Activated naive CD4-positive, alpha-beta T cell treated with anti-CD3 and anti-CD28 coated beads, Interleukin-2, amount 10 ng/mL, durations not matched to agents 7 days and 5 days (primary cell): ENCODE data around the gene PRDM2.

Source experiments
- CTCF ChIA-PET: fragments of 350-600 bp; sonication (Branson Sonifier 250); formaldehyde crosslinking; loops from one replicate; lab custom pipeline; 2021; ENCODE audit warnings: antibody characterized with exemption; lab: Charles Lee
- DNase-seq: peaks from one replicate; pipeline ENCODE4 v3.0.0-alpha.2; 2020
- H3K27ac Mint-ChIP-seq: one replicate; pipeline ENCODE4 v1.8.0; 2021; ENCODE audit warnings: mild to moderate bottlenecking, moderate library complexity, mixed read lengths
- H3K27me3 Mint-ChIP-seq: one replicate; pipeline ENCODE4 v1.8.0; 2021; ENCODE audit warnings: mild to moderate bottlenecking, mixed read lengths
- H3K36me3 Mint-ChIP-seq: one replicate; pipeline ENCODE4 v1.8.0; 2021; ENCODE audit warnings: mixed read lengths
- H3K4me1 Mint-ChIP-seq: one replicate; pipeline ENCODE4 v1.8.0; 2021; ENCODE audit warnings: mixed read lengths
- H3K4me3 Mint-ChIP-seq: one replicate; pipeline ENCODE4 v1.8.0; 2021; ENCODE audit warnings: mild to moderate bottlenecking, moderate library complexity, mixed read lengths
- H3K9me3 Mint-ChIP-seq: one replicate; pipeline ENCODE4 v1.8.0; 2021; ENCODE audit warnings: mixed read lengths

PRDM2 gene

DNA sequence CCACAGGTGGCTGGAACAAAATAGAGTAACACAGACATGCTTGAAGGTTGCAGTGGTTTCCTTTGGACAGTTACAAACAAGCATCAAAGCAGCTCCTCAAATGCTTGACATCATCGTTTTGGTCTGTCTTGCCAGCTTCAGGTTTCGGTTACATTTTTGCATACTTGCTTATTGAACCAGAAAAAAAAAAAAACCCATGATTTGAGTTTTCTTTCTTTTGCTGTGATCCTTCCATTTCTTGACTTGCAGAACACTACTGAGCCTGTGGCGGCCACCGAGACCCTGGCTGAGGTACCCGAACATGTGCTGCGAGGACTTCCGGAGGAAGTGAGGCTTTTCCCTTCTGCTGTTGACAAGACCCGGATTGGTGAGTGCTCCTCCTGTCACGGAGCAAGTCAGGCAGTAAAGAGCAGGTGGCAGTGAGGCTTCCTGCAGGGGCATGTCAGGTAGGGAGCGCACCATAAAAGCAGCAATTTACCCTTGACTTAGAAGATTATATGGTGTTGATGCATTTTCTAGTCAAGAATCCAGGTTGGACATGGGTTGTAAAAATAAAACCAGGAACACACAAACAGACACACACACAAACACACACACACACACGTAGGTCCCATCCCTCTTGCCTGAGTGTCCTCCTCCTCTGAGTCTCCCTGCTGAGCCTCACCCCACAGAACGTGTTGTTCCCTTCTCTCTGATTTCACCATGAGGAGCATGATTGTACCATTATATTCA, 30.9 kb downstream of the PRDM2 start:
- H3K4me1 Mint-ChIP-seq: peaks cover 84% of the 10 kb centered on the region
- peak overlapping the region; percentile 82 for H3K4me3 Mint-ChIP-seq
- no peaks in the 10 kb centered on the region for H3K27me3 Mint-ChIP-seq
- peaks cover 16% of the 10 kb centered on the region for H3K36me3 Mint-ChIP-seq
- no peaks in the 10 kb centered on the region for H3K9me3 Mint-ChIP-seq
- DNase-seq: peak; percentile 94
- peak overlapping the region; percentile 100 for H3K27ac Mint-ChIP-seq
- CTCF ChIA-PET: interaction anchor here (0.7 kb wide), 1 partner anchor 9 kb away, joined by 3 read pairs; no protein-coding TSS in a partner anchor

DNA sequence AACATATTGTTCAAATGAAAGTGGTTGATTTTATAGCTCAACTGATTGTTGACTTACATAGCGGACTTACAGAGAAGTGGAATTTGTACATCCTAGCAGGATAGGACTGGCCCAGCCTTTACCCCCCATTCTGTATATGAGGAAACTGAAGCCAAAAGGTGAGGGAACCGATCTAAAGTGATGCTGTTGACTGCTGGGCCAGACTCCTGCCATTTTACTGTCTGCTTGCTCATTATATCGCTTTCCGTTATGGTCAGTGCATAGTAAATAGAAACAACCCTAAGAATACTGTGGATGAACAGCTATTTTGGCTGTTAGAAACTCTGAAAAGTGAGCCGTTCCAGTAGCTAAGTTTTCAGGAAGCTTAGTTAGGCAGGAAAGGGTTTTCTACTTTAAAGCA, 31.9 kb downstream of the PRDM2 start:
- CTCF ChIA-PET: interaction anchor here (0.7 to 0.8 kb wide), 2 partner anchors 13 to 29 kb away, joined by 3 read pairs; no protein-coding TSS in a partner anchor
- Mint-ChIP-seq H3K36me3 (peaks cover 16% of the 10 kb centered on the region), H3K27me3 (no peaks in the 10 kb centered on the region), H3K9me3 (no peaks in the 10 kb centered on the region), H3K4me3 (peak overlapping the region; percentile 82), H3K4me1 (peaks cover 79% of the 10 kb centered on the region), H3K27ac (peak overlapping the region; percentile 100)
- DNase-seq: no peak

DNA sequence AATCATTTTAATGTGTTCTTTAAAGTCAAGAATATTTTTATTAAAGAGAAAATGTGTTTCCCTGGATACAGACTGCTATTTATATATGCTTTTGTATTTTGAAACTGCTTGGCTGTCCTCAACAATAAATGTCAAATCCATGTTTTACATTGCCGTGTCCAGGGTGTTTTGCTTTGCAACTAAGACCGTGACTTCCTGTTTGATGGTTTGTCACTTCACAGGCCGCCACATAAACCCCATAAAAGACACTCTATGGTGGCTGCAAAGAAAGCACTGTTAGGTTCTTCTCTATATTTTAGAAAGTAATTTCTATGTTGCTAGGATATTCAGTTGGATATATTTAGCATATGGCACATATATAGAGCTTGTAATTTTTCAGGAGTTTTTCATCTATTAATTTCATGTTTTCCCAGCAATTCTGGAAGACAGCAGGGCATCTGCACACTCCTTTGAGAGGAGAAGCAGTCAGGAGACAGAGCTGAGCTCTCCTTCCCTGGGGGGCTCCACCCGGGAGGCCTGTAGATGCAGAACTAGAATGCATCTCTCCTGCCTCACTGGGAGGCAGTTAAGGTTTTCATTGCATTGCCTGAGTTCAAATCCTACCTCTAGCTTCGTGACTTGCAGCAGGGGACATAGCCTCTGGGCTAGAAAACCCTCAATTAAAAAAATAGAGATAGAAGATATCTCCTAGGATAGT, 33.1 kb downstream of the PRDM2 start:
- H3K4me3 Mint-ChIP-seq: peak overlapping the region; percentile 66
- H3K36me3 Mint-ChIP-seq: peaks cover 19% of the 10 kb centered on the region
- peak; percentile 69 for DNase-seq
- no peaks in the 10 kb centered on the region for H3K9me3 Mint-ChIP-seq
- peak overlapping the region; percentile 100 for H3K27ac Mint-ChIP-seq
- no peaks in the 10 kb centered on the region for H3K27me3 Mint-ChIP-seq
- CTCF ChIA-PET: no interaction called here
- H3K4me1 Mint-ChIP-seq: peaks cover 75% of the 10 kb centered on the region

DNA sequence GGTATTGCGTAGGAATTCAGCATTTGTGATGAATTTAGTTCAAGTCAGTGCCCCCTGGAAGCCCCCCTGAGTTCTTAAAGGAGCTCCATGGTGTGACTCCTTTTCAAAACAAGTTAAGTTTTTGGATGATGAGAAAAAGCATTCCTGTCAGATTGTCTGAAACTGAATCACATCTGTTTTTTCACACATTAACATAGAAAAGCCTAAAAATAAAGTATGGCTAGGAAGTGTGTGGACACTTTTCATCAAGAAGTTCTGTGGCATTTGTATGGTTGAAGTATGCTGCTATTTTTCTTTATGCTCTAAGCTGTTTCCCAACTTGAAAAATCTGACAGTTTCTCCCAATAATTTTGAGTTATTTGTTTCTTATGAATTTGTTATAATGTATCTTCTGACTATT, 33.7 kb downstream of the PRDM2 start:
- H3K9me3 Mint-ChIP-seq: no peaks in the 10 kb centered on the region
- CTCF ChIA-PET: no interaction called here
- H3K36me3 Mint-ChIP-seq: peaks cover 19% of the 10 kb centered on the region
- no peak for DNase-seq
- peaks cover 69% of the 10 kb centered on the region for H3K4me1 Mint-ChIP-seq
- H3K27me3 Mint-ChIP-seq: no peaks in the 10 kb centered on the region
- peak overlapping the region; percentile 100 for H3K27ac Mint-ChIP-seq
- H3K4me3 Mint-ChIP-seq: peak overlapping the region; percentile 66

DNA sequence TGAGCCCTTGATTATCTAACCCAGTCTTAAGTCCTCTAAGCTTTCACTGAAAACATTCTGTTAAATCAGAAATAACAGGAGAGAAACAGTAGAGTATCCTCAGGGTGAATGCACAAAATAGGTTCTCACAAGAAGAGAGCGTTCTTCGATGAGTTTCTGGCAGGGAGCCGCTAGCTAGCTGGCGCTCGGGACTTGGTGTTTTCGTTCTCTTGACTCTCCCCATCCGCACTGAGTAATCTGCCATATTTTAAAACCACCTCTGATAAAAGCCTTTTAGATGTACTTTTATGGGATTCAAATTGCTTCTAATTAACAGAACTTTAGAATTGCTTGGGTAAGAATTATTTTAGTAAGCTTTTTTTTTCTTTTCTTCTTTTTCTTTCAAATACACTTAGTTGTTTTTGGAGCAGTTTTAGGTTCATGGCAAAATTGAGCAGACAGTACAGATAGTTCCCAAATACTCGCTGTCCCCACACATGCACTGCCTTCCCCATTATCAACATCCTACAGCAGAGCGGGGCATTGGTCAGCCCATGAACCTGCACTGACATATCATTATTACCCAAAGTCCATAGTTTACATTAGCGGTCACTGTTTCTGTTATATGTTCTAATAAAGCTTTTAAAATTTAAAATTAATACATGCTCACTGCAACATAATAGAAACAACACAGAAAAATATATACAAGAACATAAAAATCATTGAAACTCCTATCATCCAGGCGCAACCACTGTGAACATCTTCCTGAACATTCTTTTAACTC, 35.4 kb downstream of the PRDM2 start:
- no peaks in the 10 kb centered on the region for H3K9me3 Mint-ChIP-seq
- DNase-seq: no peak
- peak overlapping the region; percentile 20 for H3K27ac Mint-ChIP-seq
- H3K36me3 Mint-ChIP-seq: peaks cover 19% of the 10 kb centered on the region
- CTCF ChIA-PET: interaction anchor here (1.3 kb wide), 1 partner anchor 9 kb away, joined by 5 read pairs; no protein-coding TSS in a partner anchor
- H3K4me1 Mint-ChIP-seq: peaks cover 59% of the 10 kb centered on the region
- no peaks in the 10 kb centered on the region for H3K27me3 Mint-ChIP-seq
- H3K4me3 Mint-ChIP-seq: no peak overlapping the region

DNA sequence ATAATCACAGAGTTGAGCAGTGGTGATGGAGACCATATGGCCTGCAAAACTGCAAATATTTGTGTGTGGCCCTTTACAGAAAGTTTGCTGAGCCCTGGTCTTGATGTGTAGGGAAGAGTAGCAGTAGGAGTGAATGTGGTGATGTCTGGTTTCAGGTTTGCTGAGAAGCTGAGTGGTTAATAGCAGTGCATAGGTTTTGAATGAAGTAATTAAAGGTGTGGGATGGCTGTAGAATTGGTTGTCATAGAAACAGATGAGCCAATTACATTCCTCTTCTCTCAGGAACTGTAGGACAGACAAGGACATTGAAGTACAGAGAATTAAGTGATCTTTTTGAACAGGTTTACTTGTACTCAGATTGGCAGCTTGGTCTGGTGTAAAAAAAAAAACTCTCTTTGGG, 37.4 kb downstream of the PRDM2 start:
- H3K9me3 Mint-ChIP-seq: no peaks in the 10 kb centered on the region
- CTCF ChIA-PET: interaction anchor here (0.7 to 0.9 kb wide), 3 partner anchors 22 to 76 kb away, joined by 3 read pairs; no protein-coding TSS in a partner anchor
- H3K36me3 Mint-ChIP-seq: peaks cover 23% of the 10 kb centered on the region
- DNase-seq: no peak
- H3K27ac Mint-ChIP-seq: no peak overlapping the region
- no peaks in the 10 kb centered on the region for H3K27me3 Mint-ChIP-seq
- H3K4me1 Mint-ChIP-seq: peaks cover 43% of the 10 kb centered on the region
- no peak overlapping the region for H3K4me3 Mint-ChIP-seq

DNA sequence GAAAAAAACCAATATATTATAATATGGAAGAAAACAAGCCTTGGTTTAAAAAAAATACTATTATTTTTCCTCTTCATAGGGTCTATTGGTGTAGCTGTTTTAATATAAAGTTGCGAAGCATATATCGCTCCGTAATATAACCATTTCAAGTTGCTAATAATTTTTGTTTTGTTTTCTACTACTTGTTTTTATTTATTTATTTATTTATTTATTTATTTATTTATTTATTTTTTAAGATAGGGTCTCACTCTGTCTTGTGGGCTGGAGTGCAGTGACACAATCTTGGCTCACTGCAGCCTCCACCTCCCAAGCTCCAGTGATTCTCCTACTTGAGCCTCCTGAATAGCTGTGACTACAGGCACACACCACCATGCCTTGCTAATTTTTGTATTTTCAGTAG, 46.4 kb downstream of the PRDM2 start:
- CTCF ChIA-PET: no interaction called here
- Mint-ChIP-seq H3K27ac (no peak overlapping the region), H3K36me3 (peaks cover 36% of the 10 kb centered on the region)

DNA sequence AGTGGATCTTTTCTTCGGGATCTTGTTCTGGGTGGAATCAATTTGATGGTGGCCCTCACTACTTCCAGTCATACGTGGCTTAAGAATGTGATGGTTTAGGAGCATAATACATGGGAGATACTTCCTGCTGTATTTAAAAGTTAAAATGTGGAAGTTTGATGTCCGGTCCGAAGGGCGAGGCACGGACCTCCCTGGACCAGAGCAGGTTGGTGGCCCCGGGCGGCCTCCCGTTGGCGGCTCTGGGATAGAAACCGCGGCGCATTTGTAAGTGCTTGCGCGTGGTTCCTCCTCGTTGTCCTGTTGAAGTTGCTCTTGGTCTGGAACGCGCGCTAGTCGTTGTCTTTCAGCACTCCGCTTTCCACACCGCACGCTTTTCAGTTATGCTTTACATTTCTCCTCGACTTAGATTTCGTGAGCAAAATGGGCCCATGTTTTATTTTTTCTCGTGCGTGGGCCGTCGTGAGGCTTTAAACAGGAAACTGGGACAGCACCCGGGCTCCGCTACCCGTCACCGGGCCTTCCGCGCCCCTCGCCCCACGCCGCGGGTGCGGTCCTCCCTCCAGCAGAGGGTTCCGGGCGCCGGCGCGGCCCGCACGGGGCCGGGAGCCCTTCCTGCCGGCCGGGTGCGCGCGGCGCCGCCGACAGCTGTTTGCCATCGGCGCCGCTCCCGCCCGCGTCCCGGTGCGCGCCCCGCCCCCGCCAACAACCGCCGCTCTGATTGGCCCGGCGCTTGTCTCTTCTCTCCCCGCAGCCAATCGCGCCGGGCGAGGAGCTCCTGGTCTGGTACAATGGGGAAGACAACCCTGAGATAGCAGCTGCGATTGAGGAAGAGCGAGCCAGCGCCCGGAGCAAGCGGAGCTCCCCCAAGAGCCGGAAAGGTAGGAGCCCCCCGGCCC, 48.9 kb downstream of the PRDM2 start:
- CTCF ChIA-PET: interaction anchor here (0.9 to 2.4 kb wide), 3 partner anchors 20 to 83 kb away, joined by 3 to 8 read pairs (median 5); no protein-coding TSS in a partner anchor
- Mint-ChIP-seq H3K36me3 (peaks cover 36% of the 10 kb centered on the region), H3K9me3 (no peaks in the 10 kb centered on the region), H3K4me3 (peak overlapping the region; percentile 77), H3K27ac (peak overlapping the region; percentile 86), H3K4me1 (peaks cover 48% of the 10 kb centered on the region), H3K27me3 (peaks cover 4% of the 10 kb centered on the region)
- DNase-seq: peak; percentile 96

More for the DNA sequence above, 46.4 kb downstream of the PRDM2 start:
- no peak overlapping the region for H3K4me3 Mint-ChIP-seq
- DNase-seq: no peak
- H3K9me3 Mint-ChIP-seq: no peaks in the 10 kb centered on the region
- H3K4me1 Mint-ChIP-seq: peaks cover 25% of the 10 kb centered on the region
- H3K27me3 Mint-ChIP-seq: peaks cover 4% of the 10 kb centered on the region

DNA sequence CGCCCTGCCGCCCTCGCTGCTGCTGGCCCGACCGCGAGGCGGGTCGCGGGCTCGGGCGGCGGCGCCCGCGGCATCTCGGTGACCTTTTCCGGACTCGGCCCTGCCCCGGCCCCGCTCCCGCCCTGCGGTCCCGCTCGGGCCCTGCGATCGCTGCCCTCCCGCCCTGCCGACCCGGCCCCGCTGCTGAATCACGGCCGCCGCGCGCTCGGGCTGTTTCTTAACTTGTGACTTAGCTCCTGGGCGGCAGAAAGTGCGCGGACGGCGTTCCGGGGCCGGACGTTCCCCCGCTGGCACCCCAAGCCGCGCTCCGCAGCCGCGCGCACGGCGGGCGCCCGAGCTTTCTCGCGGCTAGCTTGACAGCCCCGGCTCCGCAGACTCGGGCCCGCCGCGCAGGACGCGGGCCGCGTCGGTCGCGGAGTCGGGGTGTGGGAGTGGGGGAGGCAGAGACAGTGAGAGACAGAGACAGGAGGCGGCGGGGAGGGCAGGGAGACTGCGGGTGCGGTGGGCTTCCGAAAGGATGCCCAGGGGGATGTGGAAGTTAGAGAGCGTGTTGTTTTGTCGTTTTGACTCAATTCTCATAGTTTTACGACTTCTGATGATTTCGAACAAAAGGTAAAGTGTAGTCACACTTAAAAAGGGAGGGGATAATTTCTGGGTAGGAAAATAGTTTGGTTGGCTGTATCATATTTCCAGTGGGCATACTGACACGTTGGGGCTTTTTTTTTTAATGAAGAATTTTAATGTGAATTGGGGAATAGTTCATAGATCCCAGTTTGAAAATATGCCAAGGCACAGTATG, 49.8 kb downstream of the PRDM2 start:
- H3K36me3 Mint-ChIP-seq: peaks cover 38% of the 10 kb centered on the region
- H3K27me3 Mint-ChIP-seq: peaks cover 4% of the 10 kb centered on the region
- CTCF ChIA-PET: interaction anchor here (0.9 to 2.4 kb wide), 3 partner anchors 21 to 84 kb away, joined by 3 to 8 read pairs (median 5); no protein-coding TSS in a partner anchor
- peak overlapping the region; percentile 97 for H3K4me3 Mint-ChIP-seq
- H3K9me3 Mint-ChIP-seq: no peaks in the 10 kb centered on the region
- DNase-seq: peak; percentile 68
- peaks cover 56% of the 10 kb centered on the region for H3K4me1 Mint-ChIP-seq
- H3K27ac Mint-ChIP-seq: peak overlapping the region; percentile 91

DNA sequence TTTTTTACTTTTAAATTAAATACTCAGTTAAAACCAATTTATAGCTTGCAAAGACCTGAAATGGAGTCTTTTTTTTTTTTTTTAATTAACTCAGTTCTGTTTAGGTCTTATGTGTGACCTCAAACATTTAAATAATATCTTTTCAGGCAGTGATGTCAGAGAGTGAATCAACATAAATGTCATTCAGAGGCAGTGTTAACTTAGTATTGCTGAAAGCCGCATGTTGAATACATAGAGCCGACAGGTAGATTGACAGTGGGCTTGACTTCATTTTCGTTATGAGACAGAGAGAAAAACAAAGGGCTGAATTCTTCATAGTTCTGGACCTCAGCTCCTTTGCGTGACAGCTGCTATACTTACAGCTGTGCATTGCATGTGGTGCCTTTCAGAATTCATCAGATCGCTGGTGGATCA, 51.5 kb downstream of the PRDM2 start:
- DNase-seq: no peak
- H3K4me1 Mint-ChIP-seq: peaks cover 63% of the 10 kb centered on the region
- H3K36me3 Mint-ChIP-seq: peaks cover 35% of the 10 kb centered on the region
- CTCF ChIA-PET: interaction anchor here (0.6 to 0.7 kb wide), 2 partner anchors 72 to 1055 kb away, joined by 3 read pairs; no protein-coding TSS in a partner anchor
- H3K27me3 Mint-ChIP-seq: peaks cover 4% of the 10 kb centered on the region
- no peak overlapping the region for H3K27ac Mint-ChIP-seq
- no peaks in the 10 kb centered on the region for H3K9me3 Mint-ChIP-seq
- H3K4me3 Mint-ChIP-seq: peak overlapping the region; percentile 3

DNA sequence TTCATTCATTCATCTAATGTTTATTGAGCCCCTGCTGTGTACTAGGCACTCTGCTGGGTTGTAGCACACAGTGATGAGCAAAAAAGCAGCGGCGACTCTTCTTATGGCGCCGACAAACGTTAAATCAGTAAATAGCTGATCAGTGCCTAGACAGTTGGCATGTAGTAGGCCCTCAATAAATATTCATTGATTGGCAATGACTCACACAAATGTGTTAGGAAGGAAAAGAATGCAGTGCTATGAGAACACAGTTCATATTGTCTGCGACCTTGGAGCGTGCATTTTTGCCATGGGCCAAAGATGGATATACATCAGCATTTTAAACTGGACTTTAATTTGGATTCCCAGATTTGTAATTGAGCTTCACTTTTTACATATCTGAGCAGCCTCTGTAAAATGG, 52.0 kb downstream of the PRDM2 start:
- Mint-ChIP-seq H3K4me1 (peaks cover 66% of the 10 kb centered on the region), H3K36me3 (peaks cover 34% of the 10 kb centered on the region), H3K27me3 (peaks cover 4% of the 10 kb centered on the region), H3K4me3 (no peak overlapping the region), H3K9me3 (no peaks in the 10 kb centered on the region), H3K27ac (no peak overlapping the region)
- no peak for DNase-seq
- CTCF ChIA-PET: interaction anchor here (0.7 kb wide), 1 partner anchor 72 kb away, joined by 3 read pairs; no protein-coding TSS in a partner anchor

DNA sequence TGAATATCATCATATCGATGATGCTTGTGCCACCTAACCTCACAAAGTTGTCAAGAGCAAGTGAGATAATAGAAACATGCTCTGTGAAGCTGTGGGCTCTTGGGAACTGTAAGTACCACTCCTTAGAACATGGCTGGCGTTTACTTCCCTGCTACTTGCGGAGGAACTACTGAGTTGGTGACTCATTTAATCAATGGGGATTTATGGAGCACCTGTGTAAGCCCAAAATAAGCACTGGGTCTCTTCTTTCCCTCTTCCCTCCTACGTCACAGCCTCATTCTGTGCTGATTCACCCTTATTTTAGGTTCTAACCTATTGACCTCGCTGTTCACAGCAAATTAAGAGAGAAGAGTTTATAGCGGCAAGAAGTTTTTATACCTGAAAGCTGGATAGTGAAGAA, 52.9 kb downstream of the PRDM2 start:
- no peak overlapping the region for H3K27ac Mint-ChIP-seq
- H3K4me3 Mint-ChIP-seq: no peak overlapping the region
- no peaks in the 10 kb centered on the region for H3K9me3 Mint-ChIP-seq
- H3K27me3 Mint-ChIP-seq: peaks cover 4% of the 10 kb centered on the region
- H3K4me1 Mint-ChIP-seq: peaks cover 72% of the 10 kb centered on the region
- no peak for DNase-seq
- CTCF ChIA-PET: no interaction called here
- peaks cover 33% of the 10 kb centered on the region for H3K36me3 Mint-ChIP-seq
